ENCODE data around the gene GLT1D1. TPM values are rescaled to one million over a fixed set of nuclear protein-coding genes. Genes with fewer than 3 reads are reported as not detected.
A peak's percentile ranks its signal among the peaks of the same experiment; 100 is the strongest.

The GLT1D1 gene
- total RNA-seq, 1 experiment from 2014 or later: 0.10 TPM

GRCh38 chr12:128940090-128940888 lies 87.0 kb downstream of the GLT1D1 start:
- Histone ChIP-seq H3K36me3 (no peaks in the 10 kb centered on the region), H3K27ac (no peak overlapping the region), H3K9me3 (replicated peaks) (no peaks in the 10 kb centered on the region), H3K27me3 (no peaks in the 10 kb centered on the region), H3K4me3 (no peak overlapping the region), H3K4me1 (no peaks in the 10 kb centered on the region)
- no peak for DNase-seq

GRCh38 chr12:128940974-128941373 lies 87.7 kb downstream of the GLT1D1 start:
- H3K27ac ChIP-seq: no peak overlapping the region

GRCh38 chr12:128942960-128943477 lies 89.7 kb downstream of the GLT1D1 start:
- no peak overlapping the region for H3K27ac ChIP-seq
- no peaks in the 10 kb centered on the region for H3K36me3 ChIP-seq
- H3K27me3 ChIP-seq: no peaks in the 10 kb centered on the region
- DNase-seq: no peak
- no peak overlapping the region for H3K4me3 ChIP-seq
- H3K4me1 ChIP-seq: no peaks in the 10 kb centered on the region
- no peaks in the 10 kb centered on the region for H3K9me3 ChIP-seq (replicated peaks)

More at GRCh38 chr12:128940974-128941373, 87.7 kb downstream of the GLT1D1 start:
- Histone ChIP-seq H3K27me3 (no peaks in the 10 kb centered on the region), H3K4me3 (no peak overlapping the region), H3K36me3 (no peaks in the 10 kb centered on the region), H3K9me3 (replicated peaks) (no peaks in the 10 kb centered on the region), H3K4me1 (no peaks in the 10 kb centered on the region)
- no peak for DNase-seq

GRCh38 chr12:128944956-128945355 lies 91.7 kb downstream of the GLT1D1 start:
- no peak for DNase-seq
- Histone ChIP-seq H3K36me3 (no peaks in the 10 kb centered on the region), H3K4me3 (no peak overlapping the region), H3K27ac (no peak overlapping the region), H3K27me3 (no peaks in the 10 kb centered on the region), H3K9me3 (replicated peaks) (no peaks in the 10 kb centered on the region), H3K4me1 (no peaks in the 10 kb centered on the region)

- H3K27me3 ChIP-seq: no peaks in the 10 kb centered on the region
- H3K36me3 ChIP-seq: no peaks in the 10 kb centered on the region
- no peaks in the 10 kb centered on the region for H3K9me3 ChIP-seq (replicated peaks)
- no peak overlapping the region for H3K27ac ChIP-seq
- no peak for DNase-seq
- H3K4me3 ChIP-seq: no peak overlapping the region
- H3K4me1 ChIP-seq: no peaks in the 10 kb centered on the region
These were observed 93.9 kb downstream of the GLT1D1 start for GRCh38 chr12:128947209-128947608.

GRCh38 chr12:128949086-128949485 lies 95.8 kb downstream of the GLT1D1 start:
- Histone ChIP-seq H3K4me1 (no peaks in the 10 kb centered on the region), H3K4me3 (no peak overlapping the region), H3K27me3 (no peaks in the 10 kb centered on the region), H3K27ac (no peak overlapping the region), H3K9me3 (replicated peaks) (no peaks in the 10 kb centered on the region), H3K36me3 (no peaks in the 10 kb centered on the region)
- no peak for DNase-seq

GRCh38 chr12:128951448-128951847 lies 98.2 kb downstream of the GLT1D1 start:
- H3K4me3 ChIP-seq: no peak overlapping the region
- H3K9me3 ChIP-seq (replicated peaks): no peaks in the 10 kb centered on the region
- no peak overlapping the region for H3K27ac ChIP-seq
- no peaks in the 10 kb centered on the region for H3K36me3 ChIP-seq
- no peaks in the 10 kb centered on the region for H3K27me3 ChIP-seq
- no peak for DNase-seq
- H3K4me1 ChIP-seq: no peaks in the 10 kb centered on the region

- no peak for DNase-seq
- H3K4me3 ChIP-seq: no peak overlapping the region
- no peak overlapping the region for H3K27ac ChIP-seq
- H3K4me1 ChIP-seq: no peaks in the 10 kb centered on the region
- no peaks in the 10 kb centered on the region for H3K27me3 ChIP-seq
- no peaks in the 10 kb centered on the region for H3K36me3 ChIP-seq
- no peaks in the 10 kb centered on the region for H3K9me3 ChIP-seq (replicated peaks)
These were observed 103.5 kb downstream of the GLT1D1 start for GRCh38 chr12:128956755-128957154.

GRCh38 chr12:128959901-128960300 lies 106.6 kb downstream of the GLT1D1 start:
- Histone ChIP-seq H3K27ac (no peak overlapping the region), H3K4me3 (no peak overlapping the region), H3K36me3 (no peaks in the 10 kb centered on the region), H3K27me3 (no peaks in the 10 kb centered on the region), H3K4me1 (no peaks in the 10 kb centered on the region), H3K9me3 (replicated peaks) (no peaks in the 10 kb centered on the region)
- DNase-seq: no peak

GRCh38 chr12:128961308-128961902 lies 108.1 kb downstream of the GLT1D1 start:
- Histone ChIP-seq H3K9me3 (replicated peaks) (no peaks in the 10 kb centered on the region), H3K27me3 (no peaks in the 10 kb centered on the region)
- DNase-seq: no peak

GRCh38 chr12:128961957-128962356 lies 108.7 kb downstream of the GLT1D1 start:
- Histone ChIP-seq H3K27ac (no peak overlapping the region), H3K9me3 (replicated peaks) (no peaks in the 10 kb centered on the region), H3K4me3 (no peak overlapping the region), H3K36me3 (no peaks in the 10 kb centered on the region), H3K4me1 (no peaks in the 10 kb centered on the region), H3K27me3 (no peaks in the 10 kb centered on the region)
- DNase-seq: no peak

More at GRCh38 chr12:128961308-128961902, 108.1 kb downstream of the GLT1D1 start:
- Histone ChIP-seq H3K27ac (no peak overlapping the region), H3K36me3 (no peaks in the 10 kb centered on the region), H3K4me1 (no peaks in the 10 kb centered on the region), H3K4me3 (no peak overlapping the region)

- no peaks in the 10 kb centered on the region for H3K36me3 ChIP-seq
- no peaks in the 10 kb centered on the region for H3K9me3 ChIP-seq (replicated peaks)
- H3K27me3 ChIP-seq: no peaks in the 10 kb centered on the region
- H3K27ac ChIP-seq: no peak overlapping the region
- DNase-seq: no peak
- no peak overlapping the region for H3K4me3 ChIP-seq
- peaks cover 3% of the 10 kb centered on the region; the same call in 1 of the 2 replicates for H3K4me1 ChIP-seq
These were observed 113.0 kb downstream of the GLT1D1 start for GRCh38 chr12:128966203-128966810.

- Histone ChIP-seq H3K27me3 (no peaks in the 10 kb centered on the region), H3K27ac (no peak overlapping the region), H3K4me3 (no peak overlapping the region), H3K9me3 (replicated peaks) (no peaks in the 10 kb centered on the region), H3K4me1 (peaks cover 6% of the 10 kb centered on the region; the same call in 1 of the 2 replicates), H3K36me3 (no peaks in the 10 kb centered on the region)
- DNase-seq: no peak
These were observed 115.4 kb downstream of the GLT1D1 start for GRCh38 chr12:128968668-128969067.

- DNase-seq: peak; percentile 62 to 73
- H3K27me3 ChIP-seq: no peaks in the 10 kb centered on the region
- no peaks in the 10 kb centered on the region for H3K9me3 ChIP-seq (replicated peaks)
These were observed 116.3 kb downstream of the GLT1D1 start for GRCh38 chr12:128969480-128970055.

GRCh38 chr12:128970110-128970509 lies 116.8 kb downstream of the GLT1D1 start:
- H3K4me1 ChIP-seq: peaks cover 6% of the 10 kb centered on the region; the same call in 1 of the 2 replicates
- H3K4me3 ChIP-seq: no peak overlapping the region
- H3K27me3 ChIP-seq: no peaks in the 10 kb centered on the region
- H3K36me3 ChIP-seq: no peaks in the 10 kb centered on the region
- H3K9me3 ChIP-seq (replicated peaks): no peaks in the 10 kb centered on the region
- DNase-seq: no peak
- no peak overlapping the region for H3K27ac ChIP-seq

More at GRCh38 chr12:128969480-128970055, 116.3 kb downstream of the GLT1D1 start:
- Histone ChIP-seq H3K4me1 (peaks cover 6% of the 10 kb centered on the region; the same call in 1 of the 2 replicates), H3K27ac (no peak overlapping the region), H3K36me3 (no peaks in the 10 kb centered on the region), H3K4me3 (no peak overlapping the region)

Data from SJCRH30 (cell line).